ENCODE data around the gene ELFN2.

DNA sequence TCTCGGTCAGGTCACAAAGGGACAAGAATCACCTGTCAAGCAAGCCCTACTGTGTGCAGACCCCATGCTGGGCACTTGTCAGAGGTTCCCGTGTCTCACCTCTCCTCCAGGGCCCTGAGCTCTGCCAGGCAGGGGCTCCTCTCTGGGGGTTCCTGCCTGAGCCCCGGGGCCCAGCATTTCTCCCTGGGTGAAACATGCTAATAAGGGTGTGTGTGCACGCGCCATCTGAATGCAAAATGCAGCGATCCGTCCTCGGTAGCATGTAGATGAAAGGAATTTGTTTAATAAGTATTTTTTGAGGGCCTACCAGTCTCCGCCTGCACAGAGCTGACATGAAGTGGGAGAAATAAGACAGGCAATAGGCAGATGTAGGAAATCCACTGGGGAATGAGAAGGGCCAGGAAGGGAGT is 5.8 kb downstream of the ELFN2 start:
- no peak for TF ChIP-seq CTCF (conservative IDR thresholded peaks at IDR 0.05; ENCODE audit: low read depth, low read length)
- no peak for TF ChIP-seq EZH2 (IDR thresholded peaks at IDR 0.05; ENCODE audit: low read length, unreplicated experiment)
